ENCODE measurements around the gene BLOC1S6.
"Not testable (repeated sequence)": the region's sequence is repeated elsewhere in the genome, so short reads cannot be mapped to it uniquely, and the experiment has no call there.

The BLOC1S6 gene

GRCh38 chr15:45641999-45642932 lies 55.1 kb downstream of the BLOC1S6 start:
- no peak for DNase-seq

- DNase-seq, result no peak
These were observed 57.3 kb downstream of the BLOC1S6 start for GRCh38 chr15:45644437-45644836.

- DNase-seq, result no peak
These were observed 58.1 kb downstream of the BLOC1S6 start for GRCh38 chr15:45645026-45645980.

GRCh38 chr15:45646220-45646619 lies 59.0 kb downstream of the BLOC1S6 start:
- DNase-seq, result no peak

- DNase-seq, result no peak
These were observed 60.6 kb downstream of the BLOC1S6 start for GRCh38 chr15:45647828-45648227.

GRCh38 chr15:45648521-45649200 lies 61.5 kb downstream of the BLOC1S6 start:
- DNase-seq, result no peak

- not testable (repeated sequence) for DNase-seq
These were observed 62.8 kb downstream of the BLOC1S6 start for GRCh38 chr15:45650007-45650406.

- no peak for DNase-seq
These were observed 63.8 kb downstream of the BLOC1S6 start for GRCh38 chr15:45650889-45651525.

GRCh38 chr15:45653702-45654424 lies 66.7 kb downstream of the BLOC1S6 start:
- DNase-seq, result no peak

GRCh38 chr15:45654749-45655148 lies 67.6 kb downstream of the BLOC1S6 start:
- DNase-seq, result no peak

GRCh38 chr15:45657254-45657653 lies 70.1 kb downstream of the BLOC1S6 start:
- no peak for DNase-seq

- DNase-seq, result no peak
These were observed 70.8 kb downstream of the BLOC1S6 start for GRCh38 chr15:45657764-45658545.
